ENCODE measurements around the gene SLC16A3.

Gene SLC16A3

DNA sequence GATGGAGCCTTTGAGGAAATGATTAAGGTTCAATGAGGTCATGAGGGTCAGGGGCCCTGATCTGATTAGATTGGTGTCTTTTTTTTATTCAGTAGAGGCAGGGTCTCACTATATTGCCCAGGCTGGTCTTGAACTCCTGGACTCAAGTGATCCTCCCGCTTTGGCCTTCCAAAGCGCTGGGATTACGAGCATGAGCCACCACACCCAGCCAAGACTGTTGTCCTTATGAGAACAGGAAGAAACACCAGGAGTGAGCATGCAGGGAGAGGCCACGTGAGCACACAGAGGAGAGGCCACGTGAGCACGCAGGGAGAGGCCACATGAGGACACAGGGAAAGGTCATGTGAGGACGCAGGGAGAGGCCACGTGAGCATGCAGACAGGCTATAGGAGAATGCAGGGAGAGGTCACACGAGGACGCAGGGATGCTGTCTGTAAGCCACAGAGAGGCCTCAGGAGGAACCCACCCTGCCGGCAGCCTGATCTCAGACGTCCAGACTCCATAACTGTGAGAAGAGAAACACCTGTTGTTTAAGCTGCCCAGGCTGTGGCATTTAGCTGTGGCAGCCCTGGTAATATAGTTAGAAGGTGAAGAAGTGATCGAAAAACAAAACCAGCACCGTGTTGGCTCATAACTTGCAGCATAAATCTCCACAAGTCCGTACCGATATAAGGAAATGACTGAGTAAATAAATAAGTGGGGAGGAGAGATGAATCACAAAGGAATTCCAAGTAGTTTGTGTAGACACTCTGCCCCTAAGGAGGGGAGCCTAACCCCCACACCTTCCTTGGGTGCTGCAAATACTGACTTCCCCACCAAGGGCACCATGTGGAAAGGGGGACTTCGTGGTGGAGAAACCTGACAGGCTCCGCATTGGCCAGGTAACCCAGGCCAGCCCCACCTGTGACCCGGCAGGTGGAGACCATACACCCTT is 59.3 kb downstream of the SLC16A3 start:
- DNase-seq, result no peak

All from NK-92 treated with Interleukin-12 subunit alpha and Interleukin-12 subunit beta, amount 100 ng/mL, for 24 hours (cell line).